ENCODE data around the gene RCOR1.

The RCOR1 gene

GRCh38 chr14:102779574-102780315 is 187.3 kb downstream of the RCOR1 start:
- no peak for DNase-seq
